Endothelial cell of umbilical vein (primary cell): ENCODE measurements around the gene ERICH3. TPM values are rescaled to one million over a fixed set of nuclear protein-coding genes. Genes with fewer than 3 reads are reported as not detected.

Experiments used
- BruUV-seq: library from RNA; stranded (reverse); fragments of 400-500 nt; replicated peaks from 2 replicates; lab custom pipeline; 2021; lab: Mats Ljungman, UMichigan
- CTCF ChIA-PET: fragments of 300-600, 350-600 bp; sonication (Branson Sonifier 250); formaldehyde crosslinking; loops from one replicate; lab custom pipeline; 2021; ENCODE audit warnings: antibody characterized with exemption, inconsistent platforms; lab: Charles Lee
- POLR2A ChIA-PET: fragments of 300-600, 350-600 bp; sonication (Branson Sonifier 250); formaldehyde crosslinking; loops from one replicate; lab custom pipeline; 2021; ENCODE audit warnings: antibody characterized with exemption, inconsistent platforms; lab: Charles Lee
- DNase-seq: peaks from one replicate; pipeline ENCODE4 v3.0.0-alpha.2; 2011; ENCODE audit warnings: low read depth, low spot score
- FAIRE-seq: peaks from 2 replicates; lab custom pipeline; 2011; peaks lifted over from hg19 to GRCh38; lab: Jason Lieb, UNC
- H2AFZ ChIP-seq: 2 replicates; pipeline ENCODE4 v1.6.0; 2012; ENCODE audit warnings: low read depth, low read length, control low read depth, inconsistent platforms
- H3K27ac ChIP-seq: 2 replicates; pipeline ENCODE4 v1.5.1; 2011; ENCODE audit warnings: low read depth, mild to moderate bottlenecking, control low read depth, low read length, moderate library complexity; ENCODE audit not compliant: insufficient read depth
- H3K27me3 ChIP-seq, 2 experiments: 2 replicates each; pipeline versions ENCODE4 v1.6.0 to v1.6.1; 2011; ENCODE audit warnings: low read length in 2 of 2, mixed read lengths in 1 of 2; ENCODE audit not compliant: control insufficient read depth in 2 of 2, insufficient read depth in 2 of 2
- H3K36me3 ChIP-seq, 2 experiments: 2 replicates in 1 of 2; 3 replicates in 1 of 2; pipeline ENCODE4 v1.5.1; 2011; ENCODE audit warnings: low read length in 2 of 2, mild to moderate bottlenecking in 1 of 2, moderate library complexity in 1 of 2; ENCODE audit not compliant: control insufficient read depth in 2 of 2, insufficient read depth in 2 of 2; ENCODE audit errors: extremely low read depth in 1 of 2
- H3K4me1 ChIP-seq: 3 replicates; pipeline ENCODE4 v1.5.1; 2011; ENCODE audit warnings: mild to moderate bottlenecking, low read length; ENCODE audit not compliant: control insufficient read depth, insufficient read depth; ENCODE audit errors: extremely low read depth
- H3K4me2 ChIP-seq: 2 replicates; pipeline ENCODE4 v1.6.1; 2011; ENCODE audit warnings: low read length, control low read depth, mixed read lengths; ENCODE audit not compliant: insufficient read depth
- H3K4me3 ChIP-seq, 3 experiments: fragments of 200-600 bp in 1 of 3; sonication (generic), shearing (Covaris generic) in 1 of 3; replicated peaks in 1 of 3; 2 replicates each; pipeline ENCODE4 v1.5.1; 2011 to 2016; ENCODE audit warnings: control low read depth in 3 of 3, low read length in 3 of 3, mild to moderate bottlenecking in 2 of 3, inconsistent platforms in 1 of 3, low read depth in 1 of 3, moderate library complexity in 1 of 3; ENCODE audit not compliant: insufficient read depth in 1 of 3
- H3K79me2 ChIP-seq: 2 replicates; pipeline ENCODE4 v1.6.0; 2012; ENCODE audit warnings: low read length, inconsistent platforms; ENCODE audit not compliant: control insufficient read depth, insufficient read depth
- H3K9ac ChIP-seq: replicated peaks from 2 replicates; pipeline ENCODE3; 2011; ENCODE audit warnings: low read length, control low read depth; ENCODE audit not compliant: insufficient read depth; ENCODE audit errors: extremely low read depth
- H3K9me1 ChIP-seq: replicated peaks from 3 replicates; pipeline ENCODE4 v1.6.0; 2011; ENCODE audit warnings: mild to moderate bottlenecking, low read length; ENCODE audit not compliant: control insufficient read depth, insufficient read depth; ENCODE audit errors: extremely low read depth
- H3K9me3 ChIP-seq: replicated peaks from 2 replicates; pipeline ENCODE4 v1.5.1; 2012; ENCODE audit warnings: low read length, inconsistent platforms; ENCODE audit not compliant: control insufficient read depth, insufficient read depth
- H4K20me1 ChIP-seq: replicated peaks from 2 replicates; pipeline ENCODE3; 2011; ENCODE audit warnings: mild to moderate bottlenecking, low read length; ENCODE audit not compliant: control insufficient read depth, insufficient read depth; ENCODE audit errors: extremely low read depth
- CTCF ChIP-seq, 2 donors: IDR thresholded peaks; 1 replicate in 1 of 2; 2 replicates in 1 of 2; pipeline ENCODE4 v1.5.1; 2011; ENCODE audit warnings: low read length in 2 of 2, mild to moderate bottlenecking in 2 of 2, moderate library complexity in 2 of 2, control low read depth in 1 of 2, inconsistent platforms in 1 of 2, low read depth in 1 of 2; ENCODE audit not compliant: insufficient read depth in 1 of 2; ENCODE audit errors: extremely low read depth in 1 of 2
- EZH2 ChIP-seq: IDR thresholded peaks from 2 replicates; pipeline ENCODE4 v1.6.1; 2012; ENCODE audit warnings: borderline replicate concordance, low read depth, mild to moderate bottlenecking, moderate library complexity, low read length, inconsistent platforms; ENCODE audit not compliant: severe bottlenecking
- FOS ChIP-seq: IDR thresholded peaks from 2 replicates; pipeline ENCODE4 v1.6.1; 2011; ENCODE audit warnings: mild to moderate bottlenecking, low read length, moderate library complexity, borderline replicate concordance; ENCODE audit not compliant: insufficient read depth
- GATA2 ChIP-seq: IDR thresholded peaks from 2 replicates; pipeline ENCODE4 v1.7.0; 2011; ENCODE audit warnings: low read depth, mild to moderate bottlenecking, moderate library complexity, mixed read lengths, low read length; ENCODE audit not compliant: insufficient read length, insufficient read depth
- JUN ChIP-seq: IDR thresholded peaks from 2 replicates; pipeline ENCODE4 v1.6.1; 2011; ENCODE audit warnings: borderline replicate concordance, low read depth; ENCODE audit not compliant: insufficient read length, insufficient read depth
- MAX ChIP-seq: IDR thresholded peaks from 2 replicates; pipeline ENCODE4 v1.6.1; 2011; ENCODE audit not compliant: insufficient read depth, insufficient read length
- MYC ChIP-seq: IDR thresholded peaks from one replicate; pipeline ENCODE4 v1.6.1; 2011; ENCODE audit warnings: mild to moderate bottlenecking, low read depth, low read length
- POLR2A ChIP-seq: IDR thresholded peaks from 2 replicates; pipeline ENCODE4 v1.6.1; 2012; ENCODE audit warnings: low read depth, mild to moderate bottlenecking, control low read depth, low read length
- POLR2AphosphoS5 ChIP-seq: IDR thresholded peaks from 2 replicates; pipeline ENCODE4 v1.6.1; 2012; ENCODE audit warnings: low read depth, mild to moderate bottlenecking, control low read depth, low read length, moderate library complexity; ENCODE audit not compliant: insufficient read depth
- dilution Hi-C: fragments of 300-500 bp; cut with MboI; formaldehyde crosslinking; loops from one replicate; pipeline ENCODE4 v1.15.0; 2019; ENCODE audit warnings: low sequenced_read_pairs; ENCODE audit not compliant: extremely low pct_ligation_motif_present
- intact Hi-C: fragments of 100-400 bp; cut with micrococcal nuclease; formaldehyde crosslinking; loops from one replicate; pipeline ENCODE4 v1.10.0; 2022
- polyA plus RNA-seq, 4 experiments: library from polyadenylated mRNA; depleted of rRNA in 3 of 4; stranded (reverse) in 3 of 4; unstranded in 1 of 4; fragments of >200 nt; gene quantifications; 2 replicates each; pipeline versions ENCODE4 v1.2.1 to v1.2.3, GENCODE V29; 2011 to 2012; ENCODE audit warnings: missing spikeins in 1 of 4
- total RNA-seq: library from RNA; stranded (reverse); gene quantifications from 2 replicates; pipeline ENCODE4 v1.2.3, GENCODE V29; 2021

The ERICH3 gene
- total and polyA plus RNA-seq, 2 donors (not counting 3 experiments of a cell fraction or from before 2014, with no cell fraction given), result not detected

GRCh38 chr1:74583397-74583796 lies 90.2 kb downstream of the ERICH3 start:
- H3K27ac ChIP-seq, result no peak overlapping the region
- no peak overlapping the region for H2AFZ ChIP-seq
- no peaks in the 10 kb centered on the region for H3K9me3 ChIP-seq
- DNase-seq (no peak), FAIRE-seq (no peak)
- H3K9me1 ChIP-seq, result no peaks in the 10 kb centered on the region
- no peak overlapping the region for H3K9ac ChIP-seq
- BruUV-seq, result no TSS peak
- no peaks in the 10 kb centered on the region for H3K36me3 ChIP-seq
- ChIA-PET POLR2A (no interaction called here), CTCF (no interaction called here)
- H4K20me1 ChIP-seq, result no peaks in the 10 kb centered on the region
- no peaks in the 10 kb centered on the region for H3K27me3 ChIP-seq
- H3K4me3 ChIP-seq, result no peak overlapping the region
- no peak overlapping the region for H3K4me2 ChIP-seq
- dilution Hi-C loops (no loop called here), intact Hi-C loops (no loop called here)
- no peaks in the 10 kb centered on the region for H3K79me2 ChIP-seq
- H3K4me1 ChIP-seq, result no peaks in the 10 kb centered on the region
- TF ChIP-seq MAX (no peak), EZH2 (no peak), FOS (no peak), MYC (no peak), CTCF (IDR thresholded peaks at IDR 0.05; ENCODE audit: extremely low read depth in 1 of 2, insufficient read depth in 1 of 2, low read depth in 1 of 2, low read length in 2 of 2) (no peak), POLR2AphosphoS5 (no peak), GATA2 (no peak), JUN (no peak), POLR2A (no peak)
